HL-60 (cell line): Measurements from ENCODE around the gene PERP.

Source experiments
- CTCF ChIP-seq: IDR thresholded peaks from one replicate; pipeline ENCODE4 v1.5.1; 2011; ENCODE audit warnings: low read length, control low read depth, inconsistent platforms; ENCODE audit not compliant: insufficient read depth
- GABPA ChIP-seq: IDR thresholded peaks from 2 replicates; pipeline ENCODE4 v1.6.1; 2012; ENCODE audit warnings: low read depth
- POLR2AphosphoS5 ChIP-seq: IDR thresholded peaks from 2 replicates; pipeline ENCODE4 v1.6.1; 2012; ENCODE audit warnings: low read depth
- REST ChIP-seq: IDR thresholded peaks from 2 replicates; pipeline ENCODE4 v1.6.1; 2012; ENCODE audit warnings: low read depth; ENCODE audit not compliant: insufficient replicate concordance
- SPI1 ChIP-seq: IDR thresholded peaks from 2 replicates; pipeline ENCODE4 v1.6.1; 2012; ENCODE audit warnings: low read depth, mild to moderate bottlenecking, borderline replicate concordance

GRCh38 chr6:138085839-138086222 is 21.4 kb downstream of the PERP start:
- TF ChIP-seq CTCF (no peak), POLR2AphosphoS5 (no peak), GABPA (no peak), REST (no peak), SPI1 (no peak)
